COLO668 (cell line): ENCODE data around the gene CFB.
"Not testable (repeated sequence)": the region's sequence is repeated elsewhere in the genome, so short reads cannot be mapped to it uniquely, and the experiment has no call there.

ENCODE experiments used
- DNase-seq: peaks from one replicate; lab custom pipeline; 2025; ENCODE audit not compliant: unreplicated experiment; lab: John Stamatoyannopoulos, UW

The CFB gene

DNA sequence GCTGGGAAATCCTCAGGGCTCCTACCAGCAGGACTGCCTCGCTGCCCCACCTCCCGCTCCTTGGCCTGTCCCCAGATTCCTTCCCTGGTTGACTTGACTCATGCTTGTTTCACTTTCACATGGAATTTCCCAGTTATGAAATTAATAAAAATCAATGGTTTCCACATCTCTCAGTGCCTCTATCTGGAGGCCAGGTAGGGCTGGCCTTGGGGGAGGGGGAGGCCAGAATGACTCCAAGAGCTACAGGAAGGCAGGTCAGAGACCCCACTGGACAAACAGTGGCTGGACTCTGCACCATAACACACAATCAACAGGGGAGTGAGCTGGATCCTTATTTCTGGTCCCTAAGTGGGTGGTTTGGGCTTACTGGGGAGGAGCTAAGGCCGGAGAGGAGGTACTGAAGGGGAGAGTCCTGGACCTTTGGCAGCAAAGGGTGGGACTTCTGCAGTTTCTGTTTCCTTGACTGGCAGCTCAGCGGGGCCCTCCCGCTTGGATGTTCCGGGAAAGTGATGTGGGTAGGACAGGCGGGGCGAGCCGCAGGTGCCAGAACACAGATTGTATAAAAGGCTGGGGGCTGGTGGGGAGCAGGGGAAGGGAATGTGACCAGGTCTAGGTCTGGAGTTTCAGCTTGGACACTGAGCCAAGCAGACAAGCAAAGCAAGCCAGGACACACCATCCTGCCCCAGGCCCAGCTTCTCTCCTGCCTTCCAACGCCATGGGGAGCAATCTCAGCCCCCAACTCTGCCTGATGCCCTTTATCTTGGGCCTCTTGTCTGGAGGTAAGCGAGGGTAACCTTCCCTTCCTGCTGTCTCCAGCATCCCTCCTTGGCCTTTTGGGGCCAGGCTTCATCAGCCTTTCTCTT lies at the start of gene CFB:
CFB (plus strand) TSS at position 589 of the 863 bp plus-strand sequence; CDS start at position 716, 127 bp downstream.
- no peak for DNase-seq

DNA sequence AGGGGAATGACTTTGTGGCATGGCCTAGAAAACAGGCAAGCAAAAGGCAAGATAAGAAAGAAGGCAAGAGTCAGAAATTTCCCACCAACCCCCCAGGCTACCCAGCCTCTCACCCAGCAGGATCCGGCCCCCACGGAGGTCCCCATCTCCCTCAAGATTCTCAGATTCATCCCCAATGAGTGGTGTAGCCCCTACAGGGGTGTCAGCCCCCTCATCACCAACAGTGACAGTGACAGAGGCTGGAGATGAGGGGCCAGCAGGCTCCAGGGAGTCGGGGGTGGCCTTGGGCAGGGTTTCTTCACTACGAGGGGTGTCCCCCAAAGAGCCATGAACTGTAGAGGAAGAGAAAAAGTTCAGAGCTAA lies 49.4 kb upstream of the CFB start:
- no peak for DNase-seq

DNA sequence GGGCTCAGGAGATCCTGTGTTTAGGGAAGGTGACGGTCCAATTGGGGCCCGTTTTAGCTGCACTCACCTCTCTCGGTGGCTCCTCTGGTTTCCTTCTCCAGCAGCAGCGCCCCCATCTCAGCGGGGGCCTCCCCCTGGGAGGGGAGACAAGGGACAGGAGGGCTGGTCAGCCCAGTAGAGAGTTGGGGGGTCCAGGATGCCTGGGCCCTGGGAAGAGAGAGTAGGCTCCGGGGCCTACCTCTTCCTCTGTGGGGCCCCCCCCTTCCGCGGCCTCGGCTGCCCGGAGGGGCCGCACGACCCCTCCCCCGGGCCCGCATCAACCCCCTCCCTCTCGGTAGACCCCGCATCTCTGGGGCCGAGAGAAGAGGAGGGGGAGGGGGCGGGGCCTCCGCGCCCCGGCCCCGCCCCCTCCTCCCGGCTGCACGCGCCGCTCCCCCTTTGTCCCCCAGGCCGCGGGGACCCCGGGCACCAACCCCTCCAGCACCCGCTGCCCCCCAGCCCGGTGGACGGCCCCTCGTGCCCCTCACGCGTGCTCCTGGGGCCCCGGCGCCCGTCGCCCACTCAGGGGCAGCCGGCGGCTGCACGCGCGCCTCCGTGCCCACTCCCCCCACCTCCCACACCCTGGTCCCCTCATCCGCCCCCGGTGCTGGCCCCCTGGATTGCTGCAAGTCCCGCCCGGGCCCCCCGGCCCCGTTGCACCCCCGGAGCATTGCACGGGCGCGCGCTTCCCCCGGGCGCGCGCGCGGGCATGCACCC lies 48.9 kb upstream of the CFB start:
- DNase-seq = no peak

DNA sequence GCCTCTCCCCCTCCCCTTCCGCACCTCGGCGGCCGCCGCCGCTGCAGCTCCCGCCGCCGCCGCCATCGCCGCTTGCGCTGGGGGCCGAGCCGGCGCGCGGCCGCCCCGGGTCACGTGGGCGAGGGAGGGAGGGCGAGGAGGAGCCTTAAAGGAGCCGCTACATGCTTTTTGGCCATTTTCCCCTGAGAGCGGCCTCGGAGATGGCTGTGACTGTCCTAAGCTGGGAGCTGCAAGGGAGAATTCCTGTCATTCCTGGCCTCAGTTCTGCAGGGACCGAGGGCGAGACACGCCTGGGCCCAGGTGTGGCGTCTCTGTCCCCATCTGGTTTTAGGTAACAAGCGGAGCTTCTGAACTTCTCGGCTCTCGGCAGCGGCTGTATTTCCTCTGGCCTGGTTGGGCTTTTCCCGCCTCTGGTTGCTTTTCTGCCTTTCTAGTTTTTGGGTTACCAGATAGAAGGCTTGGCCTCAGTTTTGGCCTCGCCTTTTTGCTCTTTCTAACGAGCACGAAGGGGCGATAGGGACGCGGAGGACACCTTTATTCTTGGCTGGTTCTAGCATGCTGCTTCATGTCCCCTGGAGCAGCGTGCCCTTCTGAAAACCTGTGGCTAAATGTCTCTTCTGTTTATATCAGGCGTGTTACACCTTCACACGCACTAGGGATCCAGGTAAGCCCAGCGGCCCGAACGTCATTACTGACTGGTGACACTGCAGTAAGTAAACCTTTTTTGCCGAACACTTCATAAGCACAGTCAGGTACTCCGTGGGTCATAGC lies 48.1 kb upstream of the CFB start, which contains the start of gene EHMT2:
EHMT2 (minus strand) TSS at position 87 of the 771 bp plus-strand sequence; CDS start at position 66, 21 bp downstream.
- DNase-seq = peak; percentile 88

DNA sequence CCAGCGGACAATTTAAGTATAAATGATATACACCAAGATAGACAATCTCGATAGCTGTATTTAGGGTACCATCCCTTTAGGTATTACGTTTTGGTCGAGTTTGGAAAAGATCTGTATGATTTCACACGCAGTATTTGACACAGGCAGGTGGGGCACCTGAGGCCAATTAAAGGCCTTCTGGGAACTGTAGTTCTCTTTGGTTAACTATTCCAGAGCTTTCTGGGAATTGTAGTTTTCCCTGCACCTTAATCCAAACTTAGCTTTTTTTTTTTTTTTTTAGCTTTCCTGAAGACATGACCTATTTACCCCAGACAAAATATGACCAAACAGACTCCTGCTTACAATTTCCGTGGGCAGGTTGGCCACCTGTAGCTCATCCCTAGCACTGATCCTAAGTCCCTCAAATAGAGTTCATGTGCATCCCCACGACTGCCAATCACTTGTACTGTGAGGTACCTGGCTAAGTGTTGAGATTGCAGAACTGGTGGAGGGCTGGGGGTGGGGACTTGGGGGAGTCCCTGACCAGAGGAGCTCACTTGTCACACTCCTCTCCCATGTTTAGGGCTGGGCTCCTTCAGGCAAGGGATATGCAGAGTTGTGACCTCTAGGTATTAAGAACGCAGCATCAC lies 47.4 kb upstream of the CFB start:
- peak; percentile 28 for DNase-seq

DNA sequence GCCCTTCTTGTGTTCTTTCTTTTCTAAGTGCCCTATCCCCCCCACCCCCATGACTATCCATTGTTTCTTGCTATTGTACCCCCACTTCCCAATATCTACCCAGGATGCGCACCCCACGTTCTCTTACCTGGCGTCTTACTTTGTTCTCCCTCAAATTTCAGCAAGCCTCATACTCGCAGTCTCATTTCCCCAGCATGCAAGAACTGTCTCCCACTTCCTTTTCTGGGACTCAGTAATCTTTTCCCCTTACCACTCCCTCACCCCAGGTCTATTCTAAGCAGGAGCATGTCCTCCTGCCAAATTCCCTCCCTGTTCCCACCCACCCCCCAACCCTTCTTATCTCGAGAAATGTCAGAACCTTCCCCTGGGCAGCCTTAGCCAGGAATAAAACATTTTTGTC lies 46.7 kb upstream of the CFB start:
- no peak for DNase-seq

DNA sequence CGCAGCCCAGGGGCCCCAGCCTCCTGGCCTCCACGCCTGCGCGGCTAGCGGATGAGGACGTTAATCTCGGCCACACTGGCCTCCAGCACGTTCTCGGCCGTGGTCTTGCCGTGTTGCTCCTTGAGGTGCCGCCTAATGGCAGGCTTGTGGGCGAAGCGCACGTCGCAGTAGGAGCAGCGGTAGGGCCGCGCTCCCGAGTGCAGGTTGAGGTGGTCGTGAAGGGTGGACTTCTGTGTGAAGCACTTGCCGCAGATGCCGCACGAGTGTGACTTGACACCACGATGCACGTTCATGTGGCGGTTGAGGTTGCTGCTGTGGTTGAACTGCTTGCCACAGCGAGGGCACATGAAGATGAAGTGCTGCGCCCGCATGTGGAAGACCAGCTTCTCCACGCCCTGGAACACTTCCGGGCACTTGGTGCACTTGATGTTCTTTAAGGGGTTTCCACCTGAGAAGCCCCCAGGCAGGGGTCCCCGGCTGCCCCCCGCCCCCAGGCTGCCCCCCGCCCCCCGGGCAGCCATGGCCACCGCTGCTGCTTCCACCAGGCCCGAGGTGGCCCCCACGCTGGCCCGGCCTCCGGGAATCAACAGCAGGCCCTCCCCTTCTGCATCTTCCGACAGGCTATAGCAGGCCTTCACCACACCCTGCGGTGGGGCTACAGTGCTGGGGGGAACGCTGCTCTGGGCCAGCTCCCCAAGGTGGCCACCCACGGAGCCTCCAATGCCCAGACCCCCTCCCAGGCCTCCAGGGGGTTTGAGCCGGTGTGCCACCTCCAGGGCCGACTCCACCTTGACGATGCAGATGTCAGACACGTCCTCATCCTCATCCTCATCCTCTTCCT lies 45.8 kb upstream of the CFB start:
- no peak for DNase-seq

DNA sequence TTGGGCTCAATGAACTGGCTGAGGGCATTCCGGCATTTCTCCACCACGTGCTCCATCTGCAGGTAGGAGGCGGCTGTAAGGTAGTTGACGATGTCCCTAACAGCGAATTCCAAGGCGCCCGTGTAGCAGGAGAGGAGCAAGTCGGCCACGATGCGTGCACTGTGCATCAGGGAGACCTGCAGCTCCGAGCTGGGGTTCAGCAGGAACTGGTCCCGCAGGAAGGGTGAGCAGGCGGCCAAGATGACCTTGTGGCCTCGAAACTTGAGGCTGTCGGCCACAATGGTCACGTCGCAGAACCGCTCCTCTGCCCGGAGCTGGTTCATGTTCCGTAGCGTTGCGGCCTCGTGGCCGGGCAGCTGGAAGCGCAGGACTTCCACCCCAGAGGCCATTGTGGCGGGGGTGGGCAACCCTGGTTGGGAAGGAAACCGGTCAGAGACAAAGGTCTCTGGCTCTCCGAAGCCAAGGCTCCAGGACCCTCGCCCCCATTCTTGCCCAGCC lies 44.9 kb upstream of the CFB start:
- DNase-seq = peak; percentile 17

DNA sequence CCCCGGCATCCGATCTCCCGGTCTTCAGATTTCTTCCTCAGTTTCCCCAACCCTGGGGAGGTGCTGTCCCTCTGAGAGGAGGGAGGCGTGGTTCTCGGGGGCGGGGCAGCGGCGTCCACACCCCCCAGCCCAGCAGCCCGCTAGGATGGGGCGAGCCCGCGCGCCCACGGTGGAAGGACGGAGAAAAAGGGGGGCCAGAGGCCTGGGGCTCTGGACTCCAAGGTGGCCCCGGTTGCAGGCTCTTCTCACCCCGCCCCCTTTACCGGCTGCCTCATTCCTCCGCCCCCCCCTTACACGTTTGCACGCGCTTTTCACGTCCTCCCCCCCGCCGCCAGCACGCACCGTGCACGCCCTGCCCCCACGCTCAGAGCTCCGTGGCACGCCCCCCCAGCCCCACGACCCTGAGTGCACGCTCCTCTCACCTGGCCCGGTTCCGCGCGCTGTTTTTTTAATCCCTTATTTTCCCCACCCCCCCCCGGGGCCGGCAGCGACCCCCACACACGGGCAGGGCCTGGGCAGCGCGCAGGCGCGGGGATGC lies 44.4 kb upstream of the CFB start:
- DNase-seq = peak; percentile 50

DNA sequence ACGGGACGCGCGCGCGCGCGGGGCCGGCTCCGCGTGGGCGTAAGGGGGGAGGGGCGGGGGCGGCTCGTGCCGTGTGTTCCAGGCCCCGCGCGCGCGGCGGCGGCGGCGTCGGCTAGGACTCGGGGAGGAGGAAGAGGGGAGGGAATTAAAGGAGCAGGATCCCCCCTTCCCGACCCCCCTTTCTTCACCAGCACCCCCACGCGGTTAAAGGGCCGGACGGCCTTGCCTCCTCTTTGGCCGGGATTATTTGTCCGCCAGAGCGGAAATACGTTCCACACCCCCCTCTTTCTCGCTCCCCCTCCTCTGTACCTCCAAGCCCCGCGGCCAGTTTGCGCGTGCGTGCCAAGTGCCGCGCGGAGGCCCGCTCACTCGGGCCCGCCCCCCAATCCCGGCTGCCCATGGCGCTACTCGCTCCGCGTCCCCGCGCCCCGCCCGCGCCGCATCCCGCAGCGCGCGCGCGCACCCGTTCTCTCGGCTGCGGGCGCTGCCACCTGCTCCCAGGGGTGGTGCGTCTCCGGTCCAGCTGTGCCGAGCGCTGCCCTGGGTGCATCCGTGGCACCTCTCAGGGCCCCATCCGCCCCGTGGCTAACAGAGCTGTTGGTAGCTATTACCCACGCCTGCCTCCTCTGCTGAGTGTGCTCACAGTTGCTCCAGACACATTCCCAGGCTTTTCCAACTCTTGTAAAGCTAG lies 43.8 kb upstream of the CFB start, which contains the start of gene ZBTB12:
ZBTB12 (minus strand) TSS at position 134 of the 691 bp plus-strand sequence. CDS start 781 bp downstream, outside the sequence.
- DNase-seq = peak; percentile 90

DNA sequence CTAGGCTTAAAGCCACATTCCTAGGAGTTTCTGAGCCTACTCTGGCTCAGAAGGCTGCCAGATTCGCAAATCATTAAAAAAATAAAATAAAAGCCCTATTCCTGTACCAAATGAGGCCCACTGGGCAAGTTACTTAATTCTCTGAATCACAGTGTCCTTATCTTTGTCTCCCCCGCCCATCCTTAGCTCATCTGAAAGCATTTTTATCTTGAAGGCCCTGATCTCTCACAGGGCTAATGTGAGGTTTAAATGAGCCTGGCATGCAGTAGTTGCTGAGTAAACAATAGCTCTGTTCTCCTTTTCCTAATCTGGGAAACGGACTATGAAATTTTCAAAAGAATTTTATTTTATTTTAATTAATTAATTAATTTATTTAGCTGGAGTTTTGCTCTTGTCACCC lies 41.9 kb upstream of the CFB start:
- no peak for DNase-seq

DNA sequence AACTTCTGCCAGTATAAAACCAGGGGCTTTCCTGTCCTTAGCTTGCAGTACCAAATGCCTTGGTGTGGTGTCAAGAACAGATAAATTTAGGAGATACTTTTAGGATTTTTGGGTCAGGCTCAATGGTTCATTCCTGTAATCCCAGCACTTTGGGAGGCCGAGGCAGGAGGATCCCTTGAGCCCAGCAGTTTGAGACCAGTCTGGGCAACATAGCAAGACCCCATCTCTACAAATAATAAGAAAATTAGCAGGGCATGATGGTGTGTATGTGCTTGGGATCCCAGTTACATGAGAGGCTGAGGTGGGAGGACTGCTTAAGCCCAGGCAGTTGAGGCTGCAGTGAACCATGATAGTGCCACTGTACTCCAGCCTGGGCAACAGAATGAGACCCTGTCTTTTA lies 40.9 kb upstream of the CFB start:
- DNase-seq = no peak

DNA sequence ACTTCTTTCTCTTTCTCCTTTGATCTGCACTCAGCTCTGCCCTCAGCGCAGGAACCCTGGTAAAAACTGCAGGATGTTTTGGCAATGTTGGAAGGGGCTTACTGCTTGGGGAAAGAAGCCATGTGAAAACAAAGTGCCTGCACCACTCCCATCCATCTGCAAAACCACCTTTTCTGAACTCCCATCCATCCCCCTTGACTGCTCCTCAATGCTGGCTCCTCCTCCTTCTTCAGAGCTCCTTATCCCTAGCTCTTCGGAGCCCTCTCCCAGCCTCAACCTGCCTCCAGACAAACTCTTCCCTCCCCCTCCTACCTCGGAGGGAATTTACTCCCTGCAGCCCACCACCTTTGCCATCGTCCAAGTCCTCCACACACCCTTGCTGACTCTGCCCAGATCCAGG lies 39.8 kb upstream of the CFB start:
- no peak for DNase-seq

DNA sequence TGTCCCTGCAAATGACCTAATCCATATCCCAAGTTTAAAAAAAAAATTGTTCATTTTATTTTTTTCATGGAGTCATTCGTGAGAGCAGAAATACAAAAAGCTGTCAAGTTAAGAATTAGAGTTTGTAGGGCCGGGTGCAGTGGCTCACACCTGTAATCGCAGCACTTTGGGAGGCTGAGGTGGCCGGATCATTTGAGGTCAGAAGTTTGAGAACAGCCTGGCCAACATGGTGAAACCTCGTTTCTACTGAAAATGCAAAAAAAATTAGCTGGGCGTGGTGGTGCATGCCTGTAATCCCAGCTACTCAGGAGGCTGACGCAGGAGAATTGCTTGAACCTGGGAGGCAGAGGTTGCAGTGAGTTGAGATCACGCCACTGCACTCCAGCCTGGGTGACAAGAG lies 39.2 kb upstream of the CFB start:
- DNase-seq = not testable (repeated sequence)

DNA sequence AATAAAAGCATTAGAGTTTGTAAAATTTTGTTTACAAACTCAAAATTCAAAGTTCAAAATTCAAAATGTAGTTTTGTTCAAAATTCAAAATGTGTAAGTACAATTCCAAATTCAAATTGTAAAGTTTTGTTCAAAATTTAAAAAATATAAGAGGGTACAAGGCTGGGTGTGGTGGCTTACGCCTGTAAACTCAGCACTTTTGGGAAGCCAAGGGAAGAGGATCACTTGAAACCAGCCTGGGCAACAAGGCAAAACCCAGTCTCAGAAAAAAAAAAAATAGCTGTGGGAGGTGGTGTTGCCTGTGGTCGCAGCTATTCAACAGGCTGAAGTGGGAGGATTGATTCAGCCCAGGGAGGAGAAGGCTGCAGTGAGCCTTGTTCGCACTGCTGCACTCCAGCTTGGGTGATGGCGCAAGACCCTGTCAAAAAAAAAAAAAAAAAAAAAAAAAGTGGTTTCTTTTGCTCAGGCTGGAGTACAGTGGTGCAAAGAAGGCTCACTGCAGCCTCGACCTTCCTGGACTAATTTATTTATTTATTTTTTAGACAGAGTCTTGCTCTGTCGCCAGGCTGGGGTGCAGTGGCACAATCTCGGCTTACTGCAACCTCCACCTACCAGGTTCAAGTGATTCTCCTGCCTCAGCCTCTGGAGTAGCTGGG lies 38.6 kb upstream of the CFB start:
- DNase-seq = no peak

DNA sequence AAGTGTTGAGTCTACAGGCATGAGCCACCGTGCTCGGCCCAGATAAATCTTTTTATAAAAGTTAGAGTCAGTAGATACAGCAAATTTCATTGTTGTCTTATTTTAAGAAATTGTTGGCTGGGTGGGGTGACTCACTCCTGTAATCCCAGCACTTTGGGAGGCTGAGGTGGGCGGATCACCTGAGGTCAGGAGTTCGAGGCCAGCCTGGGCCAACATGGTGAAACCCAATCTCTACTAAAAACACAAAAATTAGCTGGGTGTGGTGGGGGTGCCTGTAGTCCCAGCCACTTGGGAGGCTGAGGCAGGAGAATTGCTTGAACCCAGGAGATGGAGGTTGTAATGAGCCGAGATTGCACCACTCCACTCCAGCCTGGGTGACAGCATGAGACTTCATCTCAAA lies 37.6 kb upstream of the CFB start:
- DNase-seq = not testable (repeated sequence)

DNA sequence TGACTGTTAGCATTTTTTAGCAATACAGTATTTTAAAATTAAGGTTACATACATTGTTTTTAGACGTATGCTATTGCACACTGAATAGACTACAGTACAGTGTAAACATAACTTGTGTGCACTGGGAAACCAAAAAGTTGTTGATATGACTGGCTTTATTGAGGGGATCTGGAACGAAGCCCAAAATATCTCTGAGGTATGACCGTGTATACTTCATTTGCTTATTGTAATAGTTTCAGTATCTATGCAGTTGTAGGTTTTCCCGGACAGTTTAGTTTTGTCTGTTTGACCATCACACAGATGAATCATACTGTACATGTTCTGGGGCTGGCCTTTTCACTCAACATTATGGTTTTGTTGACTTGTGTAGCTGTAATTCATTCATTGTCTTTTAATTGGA lies 37.1 kb upstream of the CFB start:
- no peak for DNase-seq

DNA sequence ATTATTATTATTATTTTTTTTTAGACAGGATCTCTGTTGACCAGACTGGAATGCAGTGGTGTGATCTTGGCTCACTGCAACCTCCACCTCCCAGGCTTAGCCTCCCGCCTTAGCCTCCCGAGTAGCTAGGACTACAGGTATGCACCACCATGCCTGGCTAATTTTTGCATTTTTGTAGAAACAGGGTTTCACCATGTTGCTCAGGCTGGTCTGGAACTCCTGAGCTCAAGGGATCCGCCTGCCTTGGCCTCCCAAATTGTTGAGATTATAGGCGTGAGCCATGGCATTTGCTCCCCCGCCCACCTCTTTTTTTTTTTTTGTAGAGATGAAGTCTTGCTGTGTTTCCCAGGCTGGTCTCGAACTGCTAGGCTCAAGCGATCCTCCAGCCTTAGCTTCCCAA lies 36.6 kb upstream of the CFB start:
- not testable (repeated sequence) for DNase-seq
